HG03097 (cell line): ENCODE results near the gene RAD51B.
A peak's percentile ranks its signal among the peaks of the same experiment; 100 is the strongest.
"Not testable (repeated sequence)": the region's sequence is repeated elsewhere in the genome, so short reads cannot be mapped to it uniquely, and the experiment has no call there.

ENCODE experiments used
- ATAC-seq: cut with Tn5 transposase; IDR thresholded peaks from one replicate; pipeline ENCODE4 v1.9.1; 2021; ENCODE audit not compliant: unreplicated experiment, low FRiP score

The RAD51B gene

DNA sequence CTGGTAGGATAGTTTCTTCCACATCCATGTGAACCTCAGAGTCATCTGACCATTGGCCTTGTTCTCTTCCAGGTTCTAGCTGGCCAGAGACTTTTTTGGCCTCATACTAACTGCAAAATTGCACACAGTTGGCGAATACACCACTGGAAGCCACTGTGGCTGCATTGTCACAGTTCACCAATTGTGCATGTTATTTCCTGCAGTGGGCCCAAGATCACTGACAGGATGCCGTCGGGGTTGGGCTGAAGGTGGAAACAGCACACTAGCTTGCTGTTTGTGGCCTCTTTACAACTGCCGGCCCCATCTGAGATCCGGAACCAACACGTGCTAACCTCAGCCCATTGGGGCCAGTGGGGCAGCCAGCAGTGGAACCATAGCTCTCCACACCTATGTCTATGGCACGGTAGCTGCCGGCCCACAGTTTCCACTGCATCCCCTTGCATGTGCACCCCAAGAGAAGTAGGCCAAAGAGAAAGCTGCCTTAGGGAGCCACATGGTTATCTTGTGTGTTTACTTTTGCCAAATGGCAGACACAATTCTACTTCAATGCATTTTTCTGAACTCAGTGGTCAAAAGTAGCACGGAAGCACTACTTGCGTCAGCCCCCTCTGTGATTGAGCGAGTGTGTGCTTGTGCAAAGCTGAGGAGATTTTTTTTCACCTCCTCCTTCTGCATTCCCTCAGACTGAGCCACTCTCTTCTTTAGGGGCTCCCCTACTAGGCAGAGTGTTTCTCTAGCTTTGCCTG is 464.0 kb downstream of the RAD51B start:
- ATAC-seq, result peak; percentile 36

DNA sequence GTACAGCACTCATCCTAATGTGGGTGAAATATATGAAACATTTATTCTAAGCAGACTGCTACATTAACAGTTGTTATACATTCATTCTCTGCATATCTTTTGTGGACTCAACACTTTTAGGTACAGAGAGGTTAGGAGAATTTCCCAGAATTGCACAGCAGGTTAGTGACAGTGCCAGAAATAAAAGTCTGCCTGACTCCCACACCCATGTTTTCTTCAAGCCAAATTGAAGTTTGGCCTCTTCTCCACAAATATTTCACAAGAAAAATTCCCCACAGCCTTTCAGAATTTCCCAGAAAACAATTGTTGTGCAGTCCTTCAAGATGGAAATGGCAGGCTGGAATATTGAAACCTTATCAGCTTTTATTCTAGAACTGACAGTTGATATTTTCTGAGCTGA is 464.8 kb downstream of the RAD51B start:
- no peak for ATAC-seq

DNA sequence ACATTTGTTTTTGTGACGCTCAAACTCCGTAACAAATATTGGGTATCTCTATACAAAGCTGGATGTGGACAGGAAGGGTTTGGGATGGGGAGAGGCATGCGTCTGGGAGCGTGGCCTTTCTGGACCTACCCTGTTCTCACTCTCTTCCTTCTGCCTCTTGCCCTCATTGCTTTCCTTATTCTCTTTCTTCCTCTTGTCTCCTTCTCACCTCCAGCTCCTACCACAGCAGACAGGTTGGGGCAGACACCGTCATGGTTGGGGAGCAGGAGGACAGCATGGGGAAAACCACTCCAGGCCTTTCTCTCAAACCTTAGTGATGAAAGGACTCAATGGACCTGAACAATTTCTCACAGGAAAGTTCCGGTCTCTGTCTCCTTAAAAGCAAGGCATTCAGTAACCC is 465.3 kb downstream of the RAD51B start:
- ATAC-seq, result no peak

DNA sequence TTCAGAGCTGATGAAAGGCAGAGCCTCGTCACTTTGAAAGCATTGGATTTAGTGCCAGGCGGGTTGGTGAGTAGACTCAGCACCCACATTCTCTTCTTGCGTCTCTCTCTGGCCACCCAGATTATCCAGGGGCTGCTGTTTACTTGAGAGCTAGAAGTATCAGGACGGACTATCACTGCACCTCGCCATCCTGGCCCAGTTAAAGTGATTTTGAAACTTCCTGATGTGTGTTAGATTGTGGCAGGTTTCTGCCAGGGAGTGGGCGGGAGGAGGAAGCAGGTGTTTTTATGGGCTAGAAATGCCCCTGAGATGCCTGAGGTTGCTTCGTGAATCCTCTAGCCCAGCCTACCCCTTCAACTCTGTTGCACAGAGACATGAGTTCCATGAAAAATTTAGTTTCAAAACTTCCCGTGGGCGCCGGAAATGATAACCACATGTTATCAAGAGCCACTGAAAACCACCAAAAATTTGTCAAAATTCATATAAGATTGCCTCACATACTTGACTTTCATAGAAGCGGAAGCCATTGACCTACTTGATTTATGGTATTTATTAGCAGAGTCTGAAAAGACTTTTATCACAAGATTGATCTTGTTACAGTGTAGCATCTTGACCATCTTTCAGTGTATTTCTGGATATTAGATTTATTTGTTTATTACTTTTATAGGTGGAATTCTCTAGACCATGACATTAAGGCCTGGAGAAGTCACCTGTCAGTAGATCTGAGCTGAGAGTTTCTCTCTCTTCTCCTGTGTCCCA is 466.0 kb downstream of the RAD51B start:
- no peak for ATAC-seq

DNA sequence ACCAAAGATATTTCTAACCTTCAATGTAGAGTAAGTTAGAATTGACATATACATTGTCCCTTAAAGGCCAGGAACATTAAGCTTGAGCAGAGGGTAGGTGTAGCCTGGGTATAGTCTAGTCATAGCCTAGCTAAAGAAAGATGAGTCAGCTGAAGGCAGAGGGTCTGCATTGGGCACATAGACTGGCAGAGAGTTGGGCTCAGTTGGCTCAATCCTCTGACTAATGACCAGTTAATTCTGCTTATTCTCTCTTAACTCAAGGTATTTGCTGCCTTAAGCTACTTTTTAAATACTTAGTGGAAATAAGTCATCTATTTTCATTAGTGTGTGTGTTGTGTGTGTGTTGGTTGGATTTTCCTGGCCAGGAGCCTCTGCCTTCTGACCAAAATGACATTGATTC is 467.1 kb downstream of the RAD51B start:
- ATAC-seq, result no peak

DNA sequence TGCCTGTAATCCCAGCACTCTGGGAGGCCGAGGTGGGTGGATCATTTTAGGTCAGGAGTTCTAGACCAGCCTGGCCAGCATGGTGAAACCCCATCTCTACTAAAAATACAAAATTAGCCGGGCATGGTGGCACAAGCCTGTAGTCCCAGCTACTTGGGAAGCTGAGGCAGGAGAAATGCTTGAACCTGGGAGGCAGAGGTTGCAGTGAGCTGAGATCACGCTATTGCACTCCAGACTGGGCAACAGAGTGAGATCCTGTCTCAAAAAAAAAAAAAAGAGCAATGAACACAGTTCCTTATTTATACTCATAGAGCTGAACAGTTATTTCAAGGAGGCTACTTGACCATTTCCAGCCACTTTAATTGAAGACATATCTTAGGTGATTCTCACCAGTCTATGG is 469.9 kb downstream of the RAD51B start:
- not testable (repeated sequence) for ATAC-seq

DNA sequence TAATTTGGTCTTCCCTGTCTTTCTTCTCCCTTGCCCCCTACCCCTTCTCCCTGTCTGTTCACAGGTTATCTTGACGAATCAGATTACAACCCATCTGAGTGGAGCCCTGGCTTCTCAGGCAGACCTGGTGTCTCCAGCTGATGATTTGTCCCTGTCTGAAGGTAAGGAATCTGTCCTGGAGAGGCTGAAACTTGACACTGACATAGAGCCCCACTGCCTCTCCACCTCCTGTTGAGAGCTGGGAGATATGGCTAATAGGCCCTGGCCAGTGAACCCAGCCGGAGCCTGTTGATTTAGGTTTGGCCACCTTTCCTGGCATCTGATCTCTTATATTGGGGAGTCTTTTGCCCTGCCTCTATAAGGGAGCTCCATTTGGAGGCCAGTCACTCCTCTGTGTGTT is 472.2 kb downstream of the RAD51B start:
- ATAC-seq, result no peak

DNA sequence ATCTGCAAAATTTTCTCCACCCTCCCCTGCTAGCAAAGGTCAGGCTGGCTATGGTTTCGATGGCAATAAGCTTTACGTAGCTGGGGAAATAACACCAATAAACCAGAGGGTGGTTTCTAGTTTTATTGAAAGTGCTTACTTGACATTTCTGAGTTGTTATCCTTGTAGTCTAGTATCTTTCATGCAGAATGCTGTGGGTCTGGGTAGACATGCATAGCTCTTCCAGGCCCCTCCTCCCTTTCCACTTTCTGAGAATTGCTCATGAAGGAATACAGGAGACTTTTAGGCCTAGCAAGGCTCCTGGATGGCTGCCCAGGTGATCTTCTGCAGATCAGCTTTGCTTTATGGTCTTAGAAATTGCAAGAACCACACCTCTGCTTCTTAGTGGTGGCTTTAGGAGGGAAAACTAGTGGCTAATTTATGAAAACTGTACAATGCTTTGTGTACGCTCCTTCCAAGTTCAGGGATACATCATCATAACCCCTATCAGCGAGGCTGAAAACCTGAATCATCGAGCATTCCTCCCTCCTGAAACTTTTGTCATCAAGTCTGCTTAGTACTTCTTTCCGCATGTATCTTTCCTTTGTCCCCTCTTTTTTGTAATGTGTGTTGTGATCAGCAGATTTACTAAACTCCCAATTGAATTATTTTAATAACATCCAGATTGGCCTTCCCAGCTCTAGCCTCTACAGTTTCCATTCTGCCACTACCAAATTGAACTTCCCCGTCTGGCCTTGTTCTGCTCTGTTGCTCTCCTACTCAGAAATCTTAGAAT is 473.0 kb downstream of the RAD51B start:
- no peak for ATAC-seq

DNA sequence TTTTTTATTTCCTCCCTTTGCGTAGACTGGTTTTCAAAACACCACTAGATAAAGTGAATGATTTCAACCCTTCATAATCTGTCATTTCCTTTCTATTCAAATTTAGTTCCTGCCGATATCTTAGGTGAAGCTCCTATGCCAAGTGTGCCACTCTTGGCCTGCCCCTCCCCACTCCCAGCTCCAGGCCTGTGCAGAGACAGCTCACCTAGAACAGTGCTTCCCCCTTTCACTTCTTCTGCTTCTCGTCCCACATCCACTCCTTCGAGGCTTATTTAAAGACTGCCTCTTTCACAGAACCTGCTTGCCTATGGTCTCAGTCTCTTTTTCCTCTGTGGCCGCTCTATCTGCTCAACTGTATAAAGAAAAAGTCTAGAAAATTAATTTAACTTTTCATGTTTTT is 473.8 kb downstream of the RAD51B start:
- ATAC-seq, result no peak

DNA sequence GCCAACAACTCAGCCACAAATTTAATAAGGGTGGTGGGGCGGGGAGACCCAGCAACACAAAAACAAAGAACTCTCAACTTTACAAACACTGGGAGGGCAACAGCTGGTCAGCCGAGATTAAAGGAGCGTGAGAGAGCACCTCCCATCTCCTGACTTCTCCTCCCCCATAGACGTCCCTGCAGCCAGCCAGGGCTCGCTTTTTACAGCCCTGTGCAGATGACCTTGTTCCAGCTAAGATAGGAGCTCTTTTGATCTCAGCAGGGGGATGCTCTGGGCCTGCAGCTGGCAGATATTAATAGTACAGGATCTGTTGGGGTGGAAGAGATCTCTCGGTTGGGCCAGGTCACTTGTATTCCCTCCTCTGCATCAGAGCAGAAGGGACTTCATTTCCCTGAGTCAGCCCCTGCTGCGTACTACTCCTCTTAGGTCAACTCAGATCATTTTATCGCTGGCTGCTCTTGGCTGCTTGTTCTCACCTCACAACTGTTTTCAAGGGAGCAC is 475.8 kb downstream of the RAD51B start:
- no peak for ATAC-seq

DNA sequence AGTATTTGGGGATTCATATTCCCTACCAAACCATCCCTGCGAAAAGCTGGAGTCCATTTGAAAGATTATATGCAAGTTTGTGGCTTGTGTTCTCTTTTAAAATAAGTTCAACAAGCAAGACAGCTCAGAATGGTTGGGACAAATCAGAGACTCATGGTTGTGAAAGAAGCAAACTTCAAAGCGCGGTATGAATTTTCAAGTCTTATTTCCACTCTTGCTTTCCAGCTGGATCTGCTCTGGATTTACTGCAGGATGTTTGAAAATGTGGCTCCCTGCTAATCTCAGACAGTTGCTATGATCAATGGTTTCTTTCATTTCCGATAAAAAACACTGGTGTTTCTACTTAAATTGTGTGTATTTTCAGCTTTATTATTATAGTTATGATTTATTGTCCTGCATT is 477.5 kb downstream of the RAD51B start:
- no peak for ATAC-seq

DNA sequence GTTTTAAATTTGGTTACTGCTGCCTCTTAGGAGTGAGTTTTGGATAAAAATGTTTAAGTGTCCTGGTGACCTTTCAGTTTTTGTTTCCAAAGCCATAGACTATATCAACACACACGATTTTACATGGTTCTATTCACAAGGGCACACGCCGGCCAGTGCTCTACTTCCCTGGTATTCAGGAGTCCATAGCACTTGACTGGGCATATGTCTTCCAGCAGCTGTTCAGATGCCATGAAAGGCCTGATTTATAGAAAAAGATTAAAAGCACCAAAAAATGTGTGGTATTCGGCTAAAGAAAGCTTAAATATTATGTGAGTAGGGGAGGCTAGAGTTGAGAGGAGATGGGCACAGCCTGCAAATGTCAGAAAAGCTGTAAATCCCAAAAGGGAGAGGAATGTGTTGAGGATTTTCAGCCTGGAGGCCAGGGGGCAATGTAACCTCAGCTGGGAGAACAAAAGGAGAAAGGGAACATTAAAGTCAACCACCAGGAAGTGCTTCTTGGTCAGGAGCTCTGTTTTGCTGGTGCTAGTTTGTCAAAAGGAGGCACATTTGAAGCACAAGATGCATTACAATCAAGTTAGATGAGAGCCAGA is 478.4 kb downstream of the RAD51B start:
- no peak for ATAC-seq

DNA sequence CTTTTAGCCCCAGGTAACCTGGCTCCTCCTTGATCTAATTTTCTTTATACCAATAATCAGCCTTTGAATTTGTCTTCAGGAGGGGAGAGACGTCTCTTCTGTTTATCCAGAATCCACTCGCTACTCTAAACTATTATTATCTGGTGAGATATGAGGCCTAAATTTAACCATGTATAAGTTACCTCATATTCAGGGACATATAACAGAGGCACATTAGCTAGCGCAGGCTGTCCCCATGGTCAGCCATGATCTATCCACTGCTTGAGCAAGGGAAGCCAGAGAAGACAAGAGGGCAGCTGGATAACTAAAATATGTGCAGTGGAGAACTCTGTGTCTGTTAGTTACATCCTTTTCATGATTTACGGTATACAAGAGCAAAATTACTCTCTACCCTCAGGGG is 481.0 kb downstream of the RAD51B start:
- ATAC-seq, result no peak

DNA sequence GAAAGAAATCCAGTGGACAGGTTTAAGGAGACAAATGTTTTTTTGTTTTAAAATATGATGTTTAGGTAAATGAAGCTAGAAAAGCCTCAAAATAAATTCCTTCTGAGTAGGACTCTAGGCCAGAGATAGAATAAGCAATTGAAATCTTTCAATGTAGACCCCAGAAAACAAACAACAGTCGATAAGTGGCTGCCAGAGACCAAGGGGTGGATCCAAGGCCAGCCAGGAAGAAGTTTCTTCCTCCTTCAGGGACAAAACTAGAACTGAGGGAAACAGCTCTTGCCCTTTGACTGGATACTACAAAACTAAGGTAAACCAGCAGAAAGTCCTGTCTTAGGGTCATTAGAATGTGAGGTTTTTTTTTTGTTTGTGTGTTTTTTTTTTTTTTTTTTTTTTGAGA is 481.6 kb downstream of the RAD51B start:
- ATAC-seq, result no peak

DNA sequence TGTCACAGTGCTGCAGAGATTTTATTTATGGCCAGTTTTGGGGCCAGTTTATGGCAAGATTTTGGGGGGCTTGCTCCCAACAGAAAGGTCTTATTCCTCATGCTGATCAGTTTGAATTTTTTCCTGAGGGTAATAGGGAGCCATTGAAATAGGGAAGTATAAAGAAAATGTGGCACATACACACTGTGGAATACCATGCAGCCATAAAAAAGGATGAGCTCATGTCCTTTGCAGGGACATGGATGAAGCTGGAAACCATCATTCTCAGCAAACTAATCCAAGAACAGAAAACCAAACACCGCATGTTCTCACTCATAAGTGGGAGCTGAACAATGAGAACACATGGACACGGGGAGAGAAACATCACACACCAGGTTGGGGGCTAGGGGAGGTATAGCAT is 483.4 kb downstream of the RAD51B start:
- ATAC-seq, result not testable (repeated sequence)

DNA sequence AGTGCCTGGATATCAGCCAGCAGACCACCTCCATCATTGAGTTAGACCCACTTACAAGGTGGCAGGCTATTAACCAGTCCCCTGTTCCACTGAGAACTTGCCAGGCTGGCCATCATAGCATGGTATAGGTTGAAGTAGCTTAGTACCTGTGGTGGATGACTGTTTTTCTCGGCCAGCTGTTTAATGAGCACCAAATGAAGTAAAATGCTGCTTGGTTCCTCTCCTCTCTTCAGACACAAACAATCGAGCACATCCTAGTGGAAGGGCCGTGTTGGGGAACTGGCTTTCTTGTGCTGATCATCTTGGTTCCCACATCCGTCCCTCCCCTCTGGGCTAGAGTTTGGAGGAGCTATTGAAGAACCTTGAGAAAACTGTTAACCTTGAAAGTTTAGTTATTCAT is 486.2 kb downstream of the RAD51B start:
- ATAC-seq, result peak; percentile 43

DNA sequence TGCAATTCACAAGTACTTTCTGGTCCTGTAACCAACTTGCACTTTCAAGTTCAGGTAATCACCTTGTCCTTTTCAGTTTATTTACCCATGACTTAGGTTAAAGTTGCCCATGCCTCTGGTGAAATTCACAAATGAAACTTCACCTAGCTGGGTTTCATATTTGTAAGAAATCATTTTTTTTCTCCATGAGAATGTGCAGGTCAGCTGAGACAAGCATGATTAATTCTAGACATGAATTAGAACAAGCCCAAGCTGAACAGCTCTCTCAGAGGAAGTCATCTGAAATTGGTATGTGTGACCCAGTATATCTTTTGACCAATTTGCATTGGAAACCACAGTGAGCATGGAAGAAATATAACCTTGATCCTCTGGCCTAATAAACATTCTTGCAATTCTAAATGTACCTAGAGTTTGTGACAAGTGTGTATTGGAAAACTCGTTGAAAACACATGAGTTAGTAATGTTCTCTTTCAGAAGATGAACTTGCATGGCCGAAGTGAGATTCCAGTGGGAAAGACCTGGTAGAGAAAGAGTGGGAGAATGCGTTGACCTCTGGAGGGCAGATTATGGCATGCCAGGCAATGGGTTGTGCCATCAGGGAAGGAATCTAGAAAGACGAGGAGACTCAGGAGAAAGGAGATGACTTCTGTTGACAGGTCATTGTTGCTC is 486.8 kb downstream of the RAD51B start:
- peak; percentile 62 for ATAC-seq

DNA sequence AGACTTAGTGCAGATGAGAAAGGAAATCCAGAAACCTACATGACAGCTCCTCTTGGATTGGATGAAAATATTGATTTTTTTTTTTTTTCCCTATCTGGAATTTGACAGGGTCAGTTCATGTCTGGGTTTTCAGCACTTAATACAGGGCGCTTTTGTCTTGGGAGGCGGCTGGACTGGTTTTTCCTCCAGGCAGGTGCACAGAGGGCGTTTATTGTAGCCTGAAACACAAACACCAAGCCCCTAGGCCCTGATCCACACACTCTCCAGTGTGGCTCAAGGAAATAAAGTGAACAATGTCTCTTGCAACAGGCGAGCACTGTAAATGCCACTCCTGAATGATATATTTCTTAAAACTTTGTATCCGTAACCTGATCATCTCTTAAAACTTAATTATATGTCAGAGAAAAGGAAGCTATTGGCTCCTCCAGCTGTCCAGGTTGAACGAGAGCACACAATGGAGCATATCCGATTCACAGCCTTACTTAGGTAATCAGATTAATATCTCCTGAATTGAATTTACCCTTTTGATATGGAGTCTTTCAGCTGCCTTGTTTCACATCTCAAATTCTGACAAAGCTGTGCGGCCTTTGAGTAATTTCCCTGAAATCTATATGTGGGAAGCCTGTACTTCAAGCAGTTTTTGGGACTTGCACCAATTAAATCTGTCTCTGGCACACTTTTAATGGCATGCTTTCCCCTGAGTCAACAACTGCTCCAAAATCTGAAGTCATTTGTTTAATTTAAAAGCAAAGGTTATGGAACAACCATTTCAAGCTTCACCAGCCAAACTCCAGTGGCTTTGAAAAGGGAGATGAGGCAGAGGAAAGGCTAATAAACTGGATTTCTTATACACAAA is 487.6 kb downstream of the RAD51B start:
- no peak for ATAC-seq

DNA sequence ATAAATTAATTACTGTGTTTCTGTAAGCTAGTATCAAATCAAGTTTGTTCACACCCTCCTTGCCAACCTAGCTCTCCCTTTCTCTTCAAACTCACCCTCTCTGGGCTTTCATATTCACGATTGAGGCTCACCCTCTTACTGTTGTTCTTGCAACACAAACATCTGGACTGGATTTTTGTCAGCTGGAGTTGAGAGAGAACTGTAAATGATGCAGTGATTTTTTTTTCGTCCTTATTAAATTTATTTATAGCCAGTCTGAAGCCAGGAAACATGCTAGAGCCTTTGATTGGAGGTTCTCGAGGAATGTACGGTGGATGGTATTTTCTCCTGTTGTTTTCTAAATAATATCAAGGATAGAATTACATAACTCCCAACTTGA is 488.2 kb downstream of the RAD51B start:
- no peak for ATAC-seq
